ENCODE results near the gene HSDL1.

DNA sequence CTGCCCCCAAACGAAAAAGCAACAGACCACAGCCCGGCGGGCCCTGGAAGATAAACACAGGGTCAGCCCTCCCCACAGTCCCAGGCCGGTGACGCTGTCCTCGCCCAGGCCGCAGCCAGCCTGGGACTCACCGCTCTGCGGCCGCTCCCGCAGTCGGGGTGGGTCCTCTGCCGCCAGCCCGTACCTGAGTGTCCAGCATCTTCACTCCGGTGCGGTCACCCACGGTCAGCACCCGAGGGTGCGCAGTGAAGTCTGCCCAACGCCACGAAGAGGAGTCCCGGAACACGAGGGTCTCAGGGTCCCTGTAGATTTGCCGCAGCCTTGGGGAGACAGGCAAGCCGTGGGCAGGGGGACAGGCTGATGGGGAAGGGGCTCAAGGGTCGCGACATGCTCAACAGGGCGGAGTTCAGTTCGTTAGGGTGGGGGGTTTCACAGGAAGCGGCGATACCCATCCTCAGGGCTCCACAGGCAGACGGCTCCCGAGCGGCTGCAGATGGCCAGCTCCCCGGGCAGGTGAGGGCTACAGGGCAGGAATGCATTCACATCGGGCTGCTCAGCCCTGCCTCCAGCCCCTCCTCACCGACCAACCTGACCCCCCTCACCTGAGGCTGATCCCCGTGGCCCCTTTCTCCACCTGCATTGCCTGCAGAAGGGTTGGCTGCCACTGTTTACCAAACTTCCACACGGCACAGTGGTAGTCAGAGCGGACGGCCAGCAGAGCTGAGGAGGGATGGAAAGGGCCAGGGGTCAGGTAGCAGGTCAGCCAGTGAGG, 36.4 kb upstream of the HSDL1 start:
- TF ChIP-seq, protein P1, sequence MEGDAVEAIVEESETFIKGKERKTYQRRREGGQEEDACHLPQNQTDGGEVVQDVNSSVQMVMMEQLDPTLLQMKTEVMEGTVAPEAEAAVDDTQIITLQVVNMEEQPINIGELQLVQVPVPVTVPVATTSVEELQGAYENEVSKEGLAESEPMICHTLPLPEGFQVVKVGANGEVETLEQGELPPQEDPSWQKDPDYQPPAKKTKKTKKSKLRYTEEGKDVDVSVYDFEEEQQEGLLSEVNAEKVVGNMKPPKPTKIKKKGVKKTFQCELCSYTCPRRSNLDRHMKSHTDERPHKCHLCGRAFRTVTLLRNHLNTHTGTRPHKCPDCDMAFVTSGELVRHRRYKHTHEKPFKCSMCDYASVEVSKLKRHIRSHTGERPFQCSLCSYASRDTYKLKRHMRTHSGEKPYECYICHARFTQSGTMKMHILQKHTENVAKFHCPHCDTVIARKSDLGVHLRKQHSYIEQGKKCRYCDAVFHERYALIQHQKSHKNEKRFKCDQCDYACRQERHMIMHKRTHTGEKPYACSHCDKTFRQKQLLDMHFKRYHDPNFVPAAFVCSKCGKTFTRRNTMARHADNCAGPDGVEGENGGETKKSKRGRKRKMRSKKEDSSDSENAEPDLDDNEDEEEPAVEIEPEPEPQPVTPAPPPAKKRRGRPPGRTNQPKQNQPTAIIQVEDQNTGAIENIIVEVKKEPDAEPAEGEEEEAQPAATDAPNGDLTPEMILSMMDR (IDR thresholded peaks at IDR 0.05 in 2 of 3, conservative IDR thresholded peaks at IDR 0.05 in 1 of 3; ENCODE audit: borderline replicate concordance in 1 of 3, insufficient read depth in 1 of 3, low read depth in 2 of 3, low read length in 2 of 3): no peak
- TF ChIP-seq POLR2AphosphoS5 (IDR thresholded peaks at IDR 0.05; ENCODE audit: low read depth, low read length) (no peak), ZNF274 (IDR thresholded peaks at IDR 0.05; ENCODE audit: low read depth, low read length) (no peak), EZH2phosphoT487 (IDR thresholded peaks at IDR 0.05; ENCODE audit: borderline replicate concordance) (no peak), EZH2 (IDR thresholded peaks at IDR 0.05) (no peak), POLR2A (IDR thresholded peaks at IDR 0.05; ENCODE audit: borderline replicate concordance, extremely low read depth, insufficient read depth, insufficient read length) (no peak), ZBTB33 (IDR thresholded peaks at IDR 0.05; ENCODE audit: extremely low read depth, insufficient replicate concordance, low read length) (no peak), CBX3 (IDR thresholded peaks at IDR 0.05; ENCODE audit: low read depth) (no peak), ATF3 (IDR thresholded peaks at IDR 0.05) (no peak), SIN3A (IDR thresholded peaks at IDR 0.05; ENCODE audit: low read depth) (no peak), MAX (IDR thresholded peaks at IDR 0.05) (no peak)

Measured in HCT116 (cell line).